ENCODE data around the gene COL7A1. TPM values are rescaled to one million over a fixed set of nuclear protein-coding genes. Genes with fewer than 3 reads are reported as not detected.

COL7A1 gene
- total RNA-seq, 1 experiment from 2014 or later, result 40.0 TPM

DNA sequence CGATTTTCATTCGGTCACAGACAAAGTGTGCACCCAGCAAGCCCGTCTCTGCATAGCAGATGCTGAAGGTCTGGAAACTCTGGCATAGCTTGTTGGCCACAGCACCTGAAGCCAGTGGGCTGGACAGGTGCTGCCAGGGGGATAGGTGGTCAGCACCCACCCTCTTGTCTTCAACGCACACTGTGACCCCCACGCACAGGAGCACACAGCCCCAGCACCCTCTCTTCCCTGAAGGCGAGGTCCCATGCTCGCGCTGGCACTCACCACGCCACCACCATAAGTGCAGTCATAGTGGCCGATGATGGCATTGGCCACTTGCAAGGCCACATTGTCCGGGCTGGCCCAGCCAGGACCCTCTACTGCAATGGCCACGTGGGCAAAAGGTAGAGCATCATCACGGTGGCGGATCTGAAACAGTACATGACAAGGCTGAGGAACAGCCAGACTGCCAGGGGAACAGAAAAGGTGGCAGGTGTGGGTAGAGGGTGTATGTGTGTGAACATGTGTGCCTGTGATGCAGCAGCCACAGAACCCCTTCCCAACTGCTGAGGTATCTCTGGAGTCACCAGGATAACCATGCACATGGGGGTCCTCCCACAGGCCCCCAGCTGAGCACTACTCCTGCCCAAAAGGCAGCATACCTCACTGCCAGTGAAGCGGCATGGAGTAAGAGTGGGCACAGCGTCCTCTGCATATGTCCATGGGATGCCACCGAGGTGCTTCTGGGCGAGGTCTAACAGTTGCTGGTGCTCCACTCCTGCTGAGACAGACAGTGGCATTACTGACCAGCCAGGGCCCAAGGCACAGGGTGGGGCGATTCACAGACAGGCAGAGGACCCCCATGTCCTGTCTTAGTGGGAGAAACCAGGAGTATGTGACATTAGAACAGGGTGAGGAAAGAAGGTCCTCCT is 5.8 kb upstream of the COL7A1 start:
- POLR2A ChIA-PET, result no interaction called here

DNA sequence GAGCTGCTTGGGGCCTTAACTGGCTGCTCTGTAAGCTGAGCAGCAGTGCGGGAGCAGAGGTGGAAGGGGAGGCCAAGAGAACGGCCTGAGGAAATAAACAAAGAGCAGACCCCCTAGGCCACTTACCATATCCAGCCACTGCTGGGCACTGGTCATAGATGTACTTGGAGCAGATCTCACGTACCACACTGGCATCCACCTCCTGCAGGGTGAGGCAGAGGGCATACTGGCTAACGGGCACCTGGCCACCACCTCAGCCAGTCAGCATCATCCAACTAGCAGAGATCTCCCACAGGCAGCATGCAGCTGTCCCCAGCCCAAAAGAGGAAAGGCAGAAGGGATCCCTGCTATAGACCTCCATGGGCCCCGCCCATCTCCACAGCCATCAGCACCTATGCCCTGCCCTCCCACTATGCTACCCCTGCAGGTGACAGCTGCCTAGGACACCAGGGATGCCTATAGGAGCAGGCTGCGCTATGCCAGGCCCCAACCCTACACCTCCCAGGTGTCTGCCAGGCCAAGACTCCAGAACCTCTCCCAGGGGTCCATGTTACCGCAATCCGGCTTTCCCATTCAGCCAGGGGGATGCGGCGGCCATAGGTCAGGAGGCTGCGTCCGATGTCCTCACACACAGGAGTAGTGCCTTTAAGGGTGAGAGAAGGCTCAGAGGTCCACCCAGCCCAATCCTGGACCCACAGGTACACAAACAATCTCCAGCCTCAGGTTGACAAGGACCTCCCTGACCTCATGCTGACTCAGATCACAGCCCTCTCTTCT is 4.6 kb upstream of the COL7A1 start:
- intact Hi-C loops (cut with micrococcal nuclease; ENCODE audit: unreplicated experiment) (no loop called here), in situ Hi-C loops (cut with HindIII; ENCODE audit: low pct_unique_long_range_greater_than_20kb, low sequenced_read_pairs) (no loop called here)
- no peak overlapping the region for H3K4me3 ChIP-seq (ENCODE audit: low read depth in 2 of 2, low read length in 2 of 2)
- peaks cover 3% of the 10 kb centered on the region; the same call in 1 of the 2 replicates for H3K36me3 ChIP-seq (ENCODE audit: control insufficient read depth, insufficient read depth, low read length)
- DNase-seq (ENCODE audit: low read depth, low spot score) (no peak), ATAC-seq (no peak)
- no peak overlapping the region for H3K27ac ChIP-seq (ENCODE audit: low read length)
- no peaks in the 10 kb centered on the region for H3K27me3 ChIP-seq (ENCODE audit: control insufficient read depth, insufficient read depth, low read length)
- H3K9me3 ChIP-seq (ENCODE audit: control insufficient read depth, insufficient read depth, low read depth, low read length), result no peaks in the 10 kb centered on the region
- ChIA-PET POLR2A (no interaction called here), CTCF (no interaction called here)
- peaks cover 34% of the 10 kb centered on the region for H3K4me1 ChIP-seq (ENCODE audit: control insufficient read depth, insufficient read depth, low read length)
- no TSS peak for BruUV-seq (replicated peaks)
- TF ChIP-seq SIN3A (IDR thresholded peaks at IDR 0.05; ENCODE audit: borderline replicate concordance, insufficient read depth, low read depth, low read length) (no peak), TCF7L2 (IDR thresholded peaks at IDR 0.05; ENCODE audit: low read depth, low read length) (no peak), POLR2AphosphoS5 (IDR thresholded peaks at IDR 0.05; ENCODE audit: low read depth, low read length) (no peak)
- TF ChIP-seq, protein P1, sequence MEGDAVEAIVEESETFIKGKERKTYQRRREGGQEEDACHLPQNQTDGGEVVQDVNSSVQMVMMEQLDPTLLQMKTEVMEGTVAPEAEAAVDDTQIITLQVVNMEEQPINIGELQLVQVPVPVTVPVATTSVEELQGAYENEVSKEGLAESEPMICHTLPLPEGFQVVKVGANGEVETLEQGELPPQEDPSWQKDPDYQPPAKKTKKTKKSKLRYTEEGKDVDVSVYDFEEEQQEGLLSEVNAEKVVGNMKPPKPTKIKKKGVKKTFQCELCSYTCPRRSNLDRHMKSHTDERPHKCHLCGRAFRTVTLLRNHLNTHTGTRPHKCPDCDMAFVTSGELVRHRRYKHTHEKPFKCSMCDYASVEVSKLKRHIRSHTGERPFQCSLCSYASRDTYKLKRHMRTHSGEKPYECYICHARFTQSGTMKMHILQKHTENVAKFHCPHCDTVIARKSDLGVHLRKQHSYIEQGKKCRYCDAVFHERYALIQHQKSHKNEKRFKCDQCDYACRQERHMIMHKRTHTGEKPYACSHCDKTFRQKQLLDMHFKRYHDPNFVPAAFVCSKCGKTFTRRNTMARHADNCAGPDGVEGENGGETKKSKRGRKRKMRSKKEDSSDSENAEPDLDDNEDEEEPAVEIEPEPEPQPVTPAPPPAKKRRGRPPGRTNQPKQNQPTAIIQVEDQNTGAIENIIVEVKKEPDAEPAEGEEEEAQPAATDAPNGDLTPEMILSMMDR (IDR thresholded peaks at IDR 0.05), result no peak
- TF ChIP-seq, protein P2, sequence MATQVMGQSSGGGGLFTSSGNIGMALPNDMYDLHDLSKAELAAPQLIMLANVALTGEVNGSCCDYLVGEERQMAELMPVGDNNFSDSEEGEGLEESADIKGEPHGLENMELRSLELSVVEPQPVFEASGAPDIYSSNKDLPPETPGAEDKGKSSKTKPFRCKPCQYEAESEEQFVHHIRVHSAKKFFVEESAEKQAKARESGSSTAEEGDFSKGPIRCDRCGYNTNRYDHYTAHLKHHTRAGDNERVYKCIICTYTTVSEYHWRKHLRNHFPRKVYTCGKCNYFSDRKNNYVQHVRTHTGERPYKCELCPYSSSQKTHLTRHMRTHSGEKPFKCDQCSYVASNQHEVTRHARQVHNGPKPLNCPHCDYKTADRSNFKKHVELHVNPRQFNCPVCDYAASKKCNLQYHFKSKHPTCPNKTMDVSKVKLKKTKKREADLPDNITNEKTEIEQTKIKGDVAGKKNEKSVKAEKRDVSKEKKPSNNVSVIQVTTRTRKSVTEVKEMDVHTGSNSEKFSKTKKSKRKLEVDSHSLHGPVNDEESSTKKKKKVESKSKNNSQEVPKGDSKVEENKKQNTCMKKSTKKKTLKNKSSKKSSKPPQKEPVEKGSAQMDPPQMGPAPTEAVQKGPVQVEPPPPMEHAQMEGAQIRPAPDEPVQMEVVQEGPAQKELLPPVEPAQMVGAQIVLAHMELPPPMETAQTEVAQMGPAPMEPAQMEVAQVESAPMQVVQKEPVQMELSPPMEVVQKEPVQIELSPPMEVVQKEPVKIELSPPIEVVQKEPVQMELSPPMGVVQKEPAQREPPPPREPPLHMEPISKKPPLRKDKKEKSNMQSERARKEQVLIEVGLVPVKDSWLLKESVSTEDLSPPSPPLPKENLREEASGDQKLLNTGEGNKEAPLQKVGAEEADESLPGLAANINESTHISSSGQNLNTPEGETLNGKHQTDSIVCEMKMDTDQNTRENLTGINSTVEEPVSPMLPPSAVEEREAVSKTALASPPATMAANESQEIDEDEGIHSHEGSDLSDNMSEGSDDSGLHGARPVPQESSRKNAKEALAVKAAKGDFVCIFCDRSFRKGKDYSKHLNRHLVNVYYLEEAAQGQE (IDR thresholded peaks at IDR 0.05; ENCODE audit: insufficient read depth in 1 of 2, low read depth in 2 of 2, low read length in 1 of 2), result no peak

More for the DNA sequence above, 5.8 kb upstream of the COL7A1 start:
- peaks cover 4% of the 10 kb centered on the region for H3K36me3 ChIP-seq (ENCODE audit: control insufficient read depth, insufficient read depth, low read length)
- no peak overlapping the region for H3K4me3 ChIP-seq (ENCODE audit: low read depth in 2 of 2, low read length in 2 of 2)
- no peak for DNase-seq (ENCODE audit: low read depth, low spot score)
- CTCF ChIA-PET, result no interaction called here
- intact Hi-C loops (cut with micrococcal nuclease; ENCODE audit: unreplicated experiment) (no loop called here), in situ Hi-C loops (cut with HindIII; ENCODE audit: low pct_unique_long_range_greater_than_20kb, low sequenced_read_pairs) (no loop called here)
- H3K27ac ChIP-seq (ENCODE audit: low read length), result no peak overlapping the region
- ATAC-seq, result no peak
- TF ChIP-seq SIN3A (IDR thresholded peaks at IDR 0.05; ENCODE audit: borderline replicate concordance, insufficient read depth, low read depth, low read length) (no peak), TCF7L2 (IDR thresholded peaks at IDR 0.05; ENCODE audit: low read depth, low read length) (no peak)
- TF ChIP-seq, protein P2 (IDR thresholded peaks at IDR 0.05; ENCODE audit: insufficient read depth in 1 of 2, low read depth in 2 of 2, low read length in 1 of 2), result no peak
- TF ChIP-seq, protein P1 (IDR thresholded peaks at IDR 0.05), result no peak
- no peaks in the 10 kb centered on the region for H3K27me3 ChIP-seq (ENCODE audit: control insufficient read depth, insufficient read depth, low read length)
- peaks cover 27% of the 10 kb centered on the region for H3K4me1 ChIP-seq (ENCODE audit: control insufficient read depth, insufficient read depth, low read length)
- no TSS peak for BruUV-seq (replicated peaks)
- no peaks in the 10 kb centered on the region for H3K9me3 ChIP-seq (ENCODE audit: control insufficient read depth, insufficient read depth, low read depth, low read length)
